Peyer's patch (tissue), 4 donors: ENCODE measurements around the gene ZNF135.

Experiments
- CTCF ChIP-seq, 6 experiments: fragments of 450-650 bp in 4 of 6; fragments of 200-600 bp in 2 of 6; sonication (generic) in 1 of 6; IDR thresholded peaks; one replicate each; pipeline ENCODE4 v1.5.1; 2017 to 2019; ENCODE audit warnings: antibody characterized with exemption in 6 of 6, mild to moderate bottlenecking in 3 of 6, moderate library complexity in 1 of 6
- POLR2A ChIP-seq, 2 donors: fragments of 450-650 bp; IDR thresholded peaks; one replicate each; pipeline ENCODE4 v1.5.1; 2017; ENCODE audit warnings: antibody characterized with exemption in 2 of 2, mild to moderate bottlenecking in 2 of 2, moderate library complexity in 2 of 2

- TF ChIP-seq CTCF (IDR thresholded peaks at IDR 0.05), result no peak
- TF ChIP-seq POLR2A (IDR thresholded peaks at IDR 0.05), result no peak
Measured at GRCh38 chr19:58040751-58041525, 18.1 kb upstream of the ZNF135 start.
